HepG2 (cell line): Measurements from ENCODE around the gene ABCB8. TPM values are rescaled to one million over a fixed set of nuclear protein-coding genes. Genes with fewer than 3 reads are reported as not detected.
A peak's percentile ranks its signal among the peaks of the same experiment; 100 is the strongest.

Experiments
- AKAP8 ChIP-seq: sonication (generic); formaldehyde crosslinking; IDR thresholded peaks from 2 replicates; pipeline ENCODE4 v1.5.1; 2020; ENCODE audit warnings: mild to moderate bottlenecking, missing genetic modification reagents
- FOXC1 ChIP-seq: sonication (generic); formaldehyde crosslinking; IDR thresholded peaks from 2 replicates; pipeline ENCODE4 v1.8.0; 2022; ENCODE audit warnings: mild to moderate bottlenecking, missing genetic modification reagents, borderline replicate concordance
- KLF9 ChIP-seq: IDR thresholded peaks from 2 replicates; pipeline ENCODE4 v1.6.1; 2016; ENCODE audit warnings: low read depth
- MEIS2 ChIP-seq: sonication (generic); formaldehyde crosslinking; IDR thresholded peaks from 2 replicates; pipeline ENCODE4 v1.9.0; 2021; ENCODE audit warnings: mild to moderate bottlenecking, missing genetic modification reagents
- RAD21 ChIP-seq: fragments of 450-650 bp; formaldehyde crosslinking; IDR thresholded peaks from 2 replicates; pipeline ENCODE4 v1.5.0; 2020; ENCODE audit warnings: mild to moderate bottlenecking
- ZFP36L2 ChIP-seq: sonication (generic); formaldehyde crosslinking; IDR thresholded peaks from 2 replicates; pipeline ENCODE4 v1.4.0; 2020; ENCODE audit warnings: missing genetic modification reagents
- ZNF207 ChIP-seq: fragments of 450-650 bp; IDR thresholded peaks from 2 replicates; pipeline ENCODE4 v1.6.1; 2016; ENCODE audit warnings: antibody characterized with exemption, borderline replicate concordance
- ZNF569 ChIP-seq: sonication (generic); formaldehyde crosslinking; IDR thresholded peaks from 2 replicates; pipeline ENCODE4 v1.5.0; 2020; ENCODE audit warnings: mild to moderate bottlenecking, missing genetic modification reagents, moderate library complexity, borderline replicate concordance
- ZNF607 ChIP-seq: sonication (generic); formaldehyde crosslinking; IDR thresholded peaks from 2 replicates; pipeline ENCODE4 v1.5.1; 2020; ENCODE audit warnings: missing genetic modification reagents, mild to moderate bottlenecking, borderline replicate concordance
- ZNF768 ChIP-seq: sonication (generic); formaldehyde crosslinking; IDR thresholded peaks from 2 replicates; pipeline ENCODE4 v1.4.0; 2020; ENCODE audit warnings: missing genetic modification reagents
- polyA plus RNA-seq, 8 experiments: library from polyadenylated mRNA; depleted of rRNA in 3 of 8; stranded (reverse) in 7 of 8; unstranded in 1 of 8; fragments of >200 nt; fragmentation: Illumina TruSeq in 4 of 8; extraction: Trizol in 4 of 8; gene quantifications; 2 replicates each; pipeline versions ENCODE4 v1.2.1 to v1.2.3, GENCODE V29; 2011 to 2016; ENCODE audit warnings: low read depth in 4 of 8, missing spikeins in 1 of 8, mixed read lengths in 1 of 8; ENCODE audit not compliant: insufficient read depth in 1 of 8
- total RNA-seq, 5 experiments: library from RNA; depleted of rRNA; stranded (reverse); fragments of >200 nt; fragmentation: Illumina TruSeq; extraction: Trizol; gene quantifications; 2 replicates each; pipeline ENCODE4 v1.2.3, GENCODE V29; 2016; ENCODE audit warnings: low read depth in 1 of 5
- TF ChIP-seq, protein P1 (sequence below), 2 experiments: fragments of 450-650 bp in 1 of 2; sonication (generic) in 1 of 2; formaldehyde crosslinking in 1 of 2; IDR thresholded peaks; 2 replicates each; pipeline versions ENCODE4 v1.6.1 to v1.8.0; 2016 to 2022; ENCODE audit warnings: antibody characterized with exemption in 1 of 2, mild to moderate bottlenecking in 1 of 2, missing genetic modification reagents in 1 of 2
- TF ChIP-seq, protein P2 (sequence below): sonication (generic); formaldehyde crosslinking; IDR thresholded peaks from 2 replicates; pipeline ENCODE4 v1.4.0; 2020; ENCODE audit warnings: mild to moderate bottlenecking, missing genetic modification reagents

The ABCB8 gene
- total and polyA plus RNA-seq, 2 of the 13 experiments (the other 11 are each of a cell fraction or from before 2014, with no cell fraction given), result 6.6 to 16.7 TPM

DNA sequence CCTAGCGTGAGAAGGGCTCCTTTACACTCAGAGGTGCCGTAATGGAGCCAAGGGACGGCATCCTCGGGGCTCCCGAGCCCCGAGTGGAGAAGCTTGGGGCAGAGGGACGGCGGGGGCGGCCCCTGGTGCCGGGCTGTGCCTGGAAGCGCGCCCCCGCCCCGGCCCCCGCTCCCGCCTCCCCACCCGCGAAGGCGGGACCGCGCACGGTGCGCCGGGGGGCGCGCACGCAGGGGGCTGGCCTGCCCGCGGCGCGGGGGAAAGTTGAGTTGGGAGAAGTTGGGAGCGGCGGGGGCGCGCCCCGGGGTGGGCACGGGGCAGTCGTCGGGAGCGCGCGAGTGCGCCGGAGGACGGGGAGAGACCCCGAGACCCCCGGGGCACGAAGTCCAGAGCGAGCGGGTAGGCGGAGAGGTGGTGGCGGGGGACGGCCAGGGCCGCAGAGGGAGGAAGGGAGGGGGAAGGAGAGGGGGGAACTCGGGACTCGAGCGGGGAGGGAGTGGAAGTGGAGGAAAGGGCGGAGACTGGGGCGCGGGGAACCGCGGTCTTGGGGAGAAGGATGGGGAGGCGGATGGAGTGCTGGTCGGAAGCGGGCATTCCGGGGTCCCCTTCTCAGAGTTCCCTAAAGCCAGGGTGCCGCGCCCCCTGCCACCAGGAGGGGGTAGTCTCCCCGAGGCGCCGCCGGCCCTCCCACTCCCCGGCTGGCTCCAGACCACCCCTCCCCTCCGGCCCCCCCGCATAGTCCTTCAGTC lies 31.3 kb downstream of the ABCB8 start, which contains the start of gene SLC4A2 (continued):
- TF ChIP-seq, protein P1, sequence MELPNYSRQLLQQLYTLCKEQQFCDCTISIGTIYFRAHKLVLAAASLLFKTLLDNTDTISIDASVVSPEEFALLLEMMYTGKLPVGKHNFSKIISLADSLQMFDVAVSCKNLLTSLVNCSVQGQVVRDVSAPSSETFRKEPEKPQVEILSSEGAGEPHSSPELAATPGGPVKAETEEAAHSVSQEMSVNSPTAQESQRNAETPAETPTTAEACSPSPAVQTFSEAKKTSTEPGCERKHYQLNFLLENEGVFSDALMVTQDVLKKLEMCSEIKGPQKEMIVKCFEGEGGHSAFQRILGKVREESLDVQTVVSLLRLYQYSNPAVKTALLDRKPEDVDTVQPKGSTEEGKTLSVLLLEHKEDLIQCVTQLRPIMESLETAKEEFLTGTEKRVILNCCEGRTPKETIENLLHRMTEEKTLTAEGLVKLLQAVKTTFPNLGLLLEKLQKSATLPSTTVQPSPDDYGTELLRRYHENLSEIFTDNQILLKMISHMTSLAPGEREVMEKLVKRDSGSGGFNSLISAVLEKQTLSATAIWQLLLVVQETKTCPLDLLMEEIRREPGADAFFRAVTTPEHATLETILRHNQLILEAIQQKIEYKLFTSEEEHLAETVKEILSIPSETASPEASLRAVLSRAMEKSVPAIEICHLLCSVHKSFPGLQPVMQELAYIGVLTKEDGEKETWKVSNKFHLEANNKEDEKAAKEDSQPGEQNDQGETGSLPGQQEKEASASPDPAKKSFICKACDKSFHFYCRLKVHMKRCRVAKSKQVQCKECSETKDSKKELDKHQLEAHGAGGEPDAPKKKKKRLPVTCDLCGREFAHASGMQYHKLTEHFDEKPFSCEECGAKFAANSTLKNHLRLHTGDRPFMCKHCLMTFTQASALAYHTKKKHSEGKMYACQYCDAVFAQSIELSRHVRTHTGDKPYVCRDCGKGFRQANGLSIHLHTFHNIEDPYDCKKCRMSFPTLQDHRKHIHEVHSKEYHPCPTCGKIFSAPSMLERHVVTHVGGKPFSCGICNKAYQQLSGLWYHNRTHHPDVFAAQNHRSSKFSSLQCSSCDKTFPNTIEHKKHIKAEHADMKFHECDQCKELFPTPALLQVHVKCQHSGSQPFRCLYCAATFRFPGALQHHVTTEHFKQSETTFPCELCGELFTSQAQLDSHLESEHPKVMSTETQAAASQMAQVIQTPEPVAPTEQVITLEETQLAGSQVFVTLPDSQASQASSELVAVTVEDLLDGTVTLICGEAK (IDR thresholded peaks at IDR 0.05), result no peak
- TF ChIP-seq, protein P1 (CRISPR knock-in tag; IDR thresholded peaks at IDR 0.05), result no peak
- TF ChIP-seq ZNF569 (CRISPR knock-in tag) (no peak), AKAP8 (CRISPR knock-in tag) (peak; percentile 45; the same call in 1 of the 2 replicates), KLF9 (CRISPR knock-in tag) (no peak), ZNF607 (CRISPR knock-in tag) (no peak), ZFP36L2 (no peak), MEIS2 (CRISPR knock-in tag) (no peak), RAD21 (CRISPR knock-in tag) (no peak), FOXC1 (CRISPR knock-in tag) (no peak), ZNF768 (CRISPR knock-in tag) (no peak), ZNF207 (no peak)
- TF ChIP-seq, protein P2, sequence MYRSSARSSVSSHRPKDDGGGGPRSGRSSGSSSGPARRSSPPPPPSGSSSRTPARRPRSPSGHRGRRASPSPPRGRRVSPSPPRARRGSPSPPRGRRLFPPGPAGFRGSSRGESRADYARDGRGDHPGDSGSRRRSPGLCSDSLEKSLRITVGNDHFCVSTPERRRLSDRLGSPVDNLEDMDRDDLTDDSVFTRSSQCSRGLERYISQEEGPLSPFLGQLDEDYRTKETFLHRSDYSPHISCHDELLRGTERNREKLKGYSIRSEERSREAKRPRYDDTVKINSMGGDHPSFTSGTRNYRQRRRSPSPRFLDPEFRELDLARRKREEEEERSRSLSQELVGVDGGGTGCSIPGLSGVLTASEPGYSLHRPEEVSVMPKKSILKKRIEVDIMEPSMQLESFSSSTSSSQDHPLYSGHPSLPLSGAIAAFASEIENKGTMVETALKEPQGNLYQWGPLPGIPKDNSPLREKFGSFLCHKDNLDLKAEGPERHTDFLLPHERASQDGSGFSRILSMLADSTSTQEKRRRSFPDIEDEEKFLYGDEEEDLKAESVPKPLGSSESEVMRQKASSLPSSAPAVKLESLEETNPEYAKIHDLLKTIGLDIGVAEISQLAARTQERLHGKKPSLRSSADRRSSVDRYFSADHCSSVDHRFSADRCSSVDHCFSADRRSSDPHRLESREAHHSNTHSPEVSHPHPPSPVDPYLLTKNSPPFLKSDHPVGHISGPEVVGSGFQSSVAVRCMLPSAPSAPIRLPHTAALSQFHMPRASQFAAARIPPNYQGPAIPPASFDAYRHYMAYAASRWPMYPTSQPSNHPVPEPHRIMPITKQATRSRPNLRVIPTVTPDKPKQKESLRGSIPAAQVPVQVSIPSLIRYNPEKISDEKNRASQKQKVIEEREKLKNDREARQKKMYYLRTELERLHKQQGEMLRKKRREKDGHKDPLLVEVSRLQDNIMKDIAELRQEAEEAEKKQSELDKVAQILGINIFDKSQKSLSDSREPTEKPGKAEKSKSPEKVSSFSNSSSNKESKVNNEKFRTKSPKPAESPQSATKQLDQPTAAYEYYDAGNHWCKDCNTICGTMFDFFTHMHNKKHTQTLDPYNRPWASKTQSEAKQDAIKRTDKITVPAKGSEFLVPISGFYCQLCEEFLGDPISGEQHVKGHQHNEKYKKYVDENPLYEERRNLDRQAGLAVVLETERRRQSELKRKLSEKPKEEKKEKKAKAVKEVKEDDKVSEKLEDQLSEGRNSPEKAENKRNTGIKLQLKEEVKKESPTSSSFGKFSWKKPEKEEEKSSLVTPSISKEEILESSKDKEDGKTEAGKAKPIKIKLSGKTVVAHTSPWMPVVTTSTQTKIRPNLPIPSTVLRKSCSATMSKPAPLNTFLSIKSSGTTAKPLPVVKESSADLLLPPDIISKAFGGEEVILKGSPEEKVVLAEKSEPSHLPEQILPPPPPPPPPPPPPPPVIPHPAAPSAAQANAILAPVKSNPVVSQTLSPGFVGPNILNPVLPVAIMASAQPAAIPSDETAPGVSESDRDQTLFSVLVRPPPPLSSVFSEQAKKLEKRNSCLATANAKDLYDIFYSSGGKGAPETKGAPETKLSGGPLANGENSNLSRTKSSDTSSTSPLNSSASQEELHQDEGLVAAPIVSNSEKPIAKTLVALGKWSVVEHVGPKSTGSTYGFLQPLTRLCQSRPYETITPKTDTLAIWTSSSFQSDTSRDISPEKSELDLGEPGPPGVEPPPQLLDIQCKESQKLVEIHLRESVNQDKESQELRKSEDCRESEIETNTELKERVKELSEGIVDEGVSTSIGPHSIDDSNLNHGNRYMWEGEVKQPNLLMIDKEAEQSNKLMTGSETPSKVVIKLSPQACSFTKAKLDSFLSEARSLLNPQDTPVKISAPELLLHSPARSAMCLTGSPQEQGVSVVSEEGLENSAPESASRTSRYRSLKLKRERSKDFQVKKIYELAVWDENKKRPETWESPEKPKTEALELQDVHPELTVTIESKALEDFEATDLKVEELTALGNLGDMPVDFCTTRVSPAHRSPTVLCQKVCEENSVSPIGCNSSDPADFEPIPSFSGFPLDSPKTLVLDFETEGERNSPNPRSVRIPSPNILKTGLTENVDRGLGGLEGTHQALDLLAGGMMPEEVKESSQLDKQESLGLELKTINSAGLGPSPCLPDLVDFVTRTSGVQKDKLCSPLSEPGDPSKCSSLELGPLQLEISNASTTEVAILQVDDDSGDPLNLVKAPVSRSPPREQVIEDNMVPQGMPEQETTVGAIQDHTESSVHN (CRISPR knock-in tag), result no peak
